BE2C (cell line): ENCODE measurements around the gene SETD6.

Source experiments
- DNase-seq: peaks from one replicate; pipeline ENCODE4 v3.0.0-alpha.2; 2020
- H3K27me3 ChIP-seq: fragments of 250-450 bp; sonication (Bioruptor Pico); 2 replicates; pipeline ENCODE4 v1.5.1; 2020; ENCODE audit warnings: mild to moderate bottlenecking
- H3K36me3 ChIP-seq: fragments of 250-450 bp; sonication (Bioruptor Pico); 2 replicates; pipeline ENCODE4 v1.5.1; 2020; ENCODE audit warnings: mild to moderate bottlenecking
- H3K4me1 ChIP-seq: fragments of 250-450 bp; sonication (Bioruptor Pico); 2 replicates; pipeline ENCODE4 v1.5.1; 2020
- H3K4me3 ChIP-seq: 2 replicates; pipeline ENCODE4 v1.5.1; 2011; ENCODE audit warnings: low read depth, low read length
- H3K9me3 ChIP-seq: fragments of 250-450 bp; sonication (Bioruptor Pico); 2 replicates; pipeline ENCODE4 v1.5.1; 2020
- CTCF ChIP-seq: IDR thresholded peaks from 2 replicates; pipeline ENCODE4 v1.5.1; 2012; ENCODE audit warnings: mild to moderate bottlenecking, low read depth, low read length

The SETD6 gene

GRCh38 chr16:58495521-58496331 lies 19.6 kb upstream of the SETD6 start:
- no peaks in the 10 kb centered on the region for H3K9me3 ChIP-seq
- H3K4me3 ChIP-seq = peak overlapping the region; percentile 48
- H3K36me3 ChIP-seq = no peaks in the 10 kb centered on the region
- no peak for TF ChIP-seq CTCF
- no peak for DNase-seq
- H3K27me3 ChIP-seq = no peaks in the 10 kb centered on the region
- peaks cover 26% of the 10 kb centered on the region for H3K4me1 ChIP-seq

GRCh38 chr16:58497468-58497867 lies 17.8 kb upstream of the SETD6 start:
- DNase-seq = no peak
- peaks cover 26% of the 10 kb centered on the region for H3K4me1 ChIP-seq
- TF ChIP-seq CTCF = no peak
- H3K4me3 ChIP-seq = no peak overlapping the region
- H3K36me3 ChIP-seq = no peaks in the 10 kb centered on the region
- H3K9me3 ChIP-seq = no peaks in the 10 kb centered on the region
- no peaks in the 10 kb centered on the region for H3K27me3 ChIP-seq

- no peak for TF ChIP-seq CTCF
- H3K36me3 ChIP-seq = no peaks in the 10 kb centered on the region
- H3K4me3 ChIP-seq = no peak overlapping the region
- DNase-seq = no peak
- no peaks in the 10 kb centered on the region for H3K27me3 ChIP-seq
- H3K4me1 ChIP-seq = peaks cover 21% of the 10 kb centered on the region
- no peaks in the 10 kb centered on the region for H3K9me3 ChIP-seq
Measured at GRCh38 chr16:58497935-58498334, 17.4 kb upstream of the SETD6 start.

GRCh38 chr16:58498341-58499091 lies 16.8 kb upstream of the SETD6 start:
- Histone ChIP-seq H3K36me3 (peaks cover 3% of the 10 kb centered on the region; the same call in 1 of the 2 replicates), H3K4me3 (no peak overlapping the region), H3K9me3 (no peaks in the 10 kb centered on the region), H3K27me3 (no peaks in the 10 kb centered on the region), H3K4me1 (peaks cover 19% of the 10 kb centered on the region)
- no peak for TF ChIP-seq CTCF
- DNase-seq = no peak

- peaks cover 8% of the 10 kb centered on the region for H3K36me3 ChIP-seq
- TF ChIP-seq CTCF = no peak
- peak overlapping the region; percentile 89 for H3K4me3 ChIP-seq
- H3K4me1 ChIP-seq = peaks cover 19% of the 10 kb centered on the region
- no peak for DNase-seq
- H3K27me3 ChIP-seq = no peaks in the 10 kb centered on the region
- no peaks in the 10 kb centered on the region for H3K9me3 ChIP-seq
Measured at GRCh38 chr16:58499092-58499511, 16.2 kb upstream of the SETD6 start.
